Activated CD4-positive, alpha-beta T cell treated with anti-CD3 and anti-CD28 coated beads, Interleukin-2, amount 50 U/mL, for 24 hours (primary cell): ENCODE data around the gene CORO6.

Experiments used
- DNase-seq, 2 donors: peaks; one replicate each; pipeline ENCODE4 v3.0.0-alpha.2; 2020; ENCODE audit warnings: low read depth in 1 of 2, low spot score in 1 of 2

CORO6 gene

DNA sequence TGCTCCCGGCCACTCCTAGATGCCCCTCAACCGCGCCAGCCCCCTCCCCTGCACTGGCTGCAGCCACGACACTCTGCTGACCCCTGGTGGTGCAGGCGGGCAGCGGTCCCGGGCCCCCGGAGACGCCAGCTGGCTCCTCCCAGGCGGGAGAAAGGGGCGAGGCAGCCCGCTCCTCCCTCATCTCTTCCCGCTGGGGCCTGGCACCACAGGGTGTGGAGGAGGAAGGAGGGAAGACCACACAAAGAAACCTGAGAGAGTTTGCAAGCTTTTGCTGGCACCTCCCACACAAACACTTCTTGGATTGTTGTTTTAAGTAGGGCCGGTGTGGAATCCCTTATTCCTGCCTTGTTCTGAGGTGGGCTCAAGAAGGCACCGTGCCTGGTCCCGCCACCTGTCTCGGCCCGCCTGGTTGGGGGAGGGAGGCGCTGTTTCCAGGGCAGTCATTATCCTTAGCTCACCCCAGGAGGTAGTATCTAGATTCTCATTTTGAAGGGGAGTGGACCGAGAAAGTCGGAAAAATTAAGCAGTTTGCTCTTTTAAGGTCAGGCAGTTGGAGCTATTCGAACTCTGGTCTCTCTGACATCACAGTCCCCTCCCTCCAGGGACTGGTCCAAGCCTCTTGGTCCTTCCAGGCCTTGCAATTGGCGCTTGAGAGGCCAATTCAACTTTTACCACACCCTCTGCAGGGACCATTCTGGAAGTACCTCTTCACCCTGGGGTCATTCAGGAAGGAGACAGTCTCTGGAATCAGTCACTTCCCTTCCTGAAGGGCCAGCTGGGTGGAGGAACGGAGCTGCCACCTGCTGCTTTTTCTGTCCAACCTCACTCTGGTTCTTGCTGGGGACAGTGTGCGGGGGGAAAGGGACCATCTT, 30.7 kb downstream of the CORO6 start:
- DNase-seq, result peak; percentile 63 to 74

DNA sequence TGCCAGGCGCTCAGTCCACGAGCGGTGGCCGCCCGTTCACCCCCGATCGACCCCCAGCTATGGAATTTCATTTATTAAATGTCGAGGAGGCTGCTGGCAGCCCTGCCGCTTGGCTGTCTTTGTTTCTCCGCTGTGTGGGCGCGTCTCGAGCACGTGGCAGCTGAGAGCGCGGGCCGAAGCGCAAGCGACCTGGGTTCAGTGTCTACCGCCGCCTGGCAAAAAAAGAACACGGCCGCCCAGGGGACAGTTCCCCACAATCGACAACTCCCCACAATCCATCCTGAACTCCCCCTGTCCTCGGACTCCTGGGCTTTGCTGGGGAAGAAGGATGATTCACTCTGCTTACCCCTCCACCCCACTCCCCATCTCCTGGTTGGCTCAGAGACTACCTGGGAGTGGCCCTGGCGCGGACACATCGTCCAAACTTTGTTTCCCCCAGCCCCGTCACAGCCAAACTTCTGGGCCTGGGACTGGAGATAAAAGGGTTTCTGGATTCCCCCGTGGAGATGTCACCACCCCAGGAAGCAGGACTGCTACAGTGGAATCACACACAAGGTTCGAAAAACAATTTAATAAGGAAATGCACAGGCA, 31.5 kb downstream of the CORO6 start:
- no peak for DNase-seq

DNA sequence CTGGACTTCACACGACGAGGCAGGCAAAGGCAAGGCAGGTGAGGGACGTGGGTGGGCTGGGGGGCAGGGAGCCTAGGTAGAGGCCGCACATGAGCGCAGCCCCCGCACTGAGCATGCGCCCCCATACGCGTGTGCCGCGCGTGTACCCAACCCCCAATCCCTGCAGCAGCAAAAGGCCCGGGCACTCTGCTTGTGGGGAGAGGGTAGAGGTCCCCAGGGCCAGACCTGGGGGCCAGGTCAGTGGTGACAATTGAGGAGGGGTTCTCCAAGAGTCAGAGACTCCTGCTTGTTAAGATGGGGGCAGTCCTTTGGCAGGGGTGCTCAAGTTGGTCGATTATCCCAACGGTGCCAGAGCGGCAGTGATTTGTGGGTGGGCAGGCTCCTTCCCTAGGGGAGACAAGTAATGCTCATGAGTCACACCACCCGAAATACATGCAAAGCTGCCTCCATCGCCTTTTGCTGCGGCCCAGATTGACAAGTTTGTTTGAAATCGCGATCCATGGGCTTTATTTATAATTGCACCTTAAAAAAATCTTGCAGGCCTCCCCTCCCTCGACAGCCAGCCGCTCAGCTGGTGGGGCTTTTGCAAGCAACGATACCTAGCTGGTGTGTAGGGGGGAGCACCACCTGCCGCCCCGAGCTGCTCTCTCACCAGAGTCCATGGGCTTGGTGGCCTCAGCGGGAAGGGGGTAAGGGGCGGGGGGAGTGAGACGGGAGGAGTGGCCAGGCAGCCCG, 32.1 kb downstream of the CORO6 start:
- no peak for DNase-seq

DNA sequence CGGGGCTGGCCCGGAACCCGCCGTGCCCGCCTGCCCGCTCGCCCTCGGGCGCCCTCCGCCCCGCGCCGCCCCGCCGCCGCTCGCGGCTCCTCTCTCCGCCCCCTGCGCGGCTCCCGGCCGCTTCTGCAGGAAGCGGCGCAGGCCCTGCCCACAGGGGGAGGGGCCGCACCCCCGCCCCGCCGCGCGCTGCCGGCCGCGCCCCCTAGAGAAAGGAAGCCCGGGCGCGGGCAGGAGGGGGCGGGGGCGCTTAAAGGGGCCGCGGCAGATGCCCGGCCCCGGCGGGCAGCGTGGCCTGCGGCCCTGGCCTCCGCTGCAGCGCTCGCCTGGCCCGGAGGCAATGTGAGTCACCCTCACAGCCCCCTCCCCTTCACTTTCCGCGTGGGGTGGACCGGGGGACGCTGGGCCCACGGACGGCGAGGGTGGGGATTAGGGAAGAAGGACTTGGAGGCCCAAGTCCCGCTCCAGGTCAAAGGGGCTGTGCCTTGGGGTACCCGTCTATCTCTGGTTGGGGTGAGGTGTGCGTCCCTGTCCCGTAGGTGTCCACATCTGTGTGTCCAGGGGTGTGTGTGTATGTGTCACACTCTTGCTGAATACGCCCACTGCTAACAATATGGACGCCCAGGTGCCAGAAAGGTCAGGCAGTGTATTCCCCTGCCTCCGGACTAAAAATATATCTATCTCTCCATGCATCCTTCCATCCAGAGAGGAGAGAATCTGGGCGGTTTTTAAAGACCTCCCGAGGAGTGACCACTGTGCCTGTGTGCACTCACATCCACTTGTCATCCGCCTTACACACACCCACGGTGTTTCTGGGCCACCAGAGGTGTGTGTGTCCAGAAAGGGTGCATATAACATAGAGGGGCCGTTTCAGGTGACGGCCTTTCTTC, 32.9 kb downstream of the CORO6 start, which contains the start of gene GIT1:
Gene GIT1, minus strand, starts transcription at position 125 of the 887 bp plus-strand sequence. CDS start 270 bp downstream, outside the sequence.
- DNase-seq, result peak; percentile 58 to 67

DNA sequence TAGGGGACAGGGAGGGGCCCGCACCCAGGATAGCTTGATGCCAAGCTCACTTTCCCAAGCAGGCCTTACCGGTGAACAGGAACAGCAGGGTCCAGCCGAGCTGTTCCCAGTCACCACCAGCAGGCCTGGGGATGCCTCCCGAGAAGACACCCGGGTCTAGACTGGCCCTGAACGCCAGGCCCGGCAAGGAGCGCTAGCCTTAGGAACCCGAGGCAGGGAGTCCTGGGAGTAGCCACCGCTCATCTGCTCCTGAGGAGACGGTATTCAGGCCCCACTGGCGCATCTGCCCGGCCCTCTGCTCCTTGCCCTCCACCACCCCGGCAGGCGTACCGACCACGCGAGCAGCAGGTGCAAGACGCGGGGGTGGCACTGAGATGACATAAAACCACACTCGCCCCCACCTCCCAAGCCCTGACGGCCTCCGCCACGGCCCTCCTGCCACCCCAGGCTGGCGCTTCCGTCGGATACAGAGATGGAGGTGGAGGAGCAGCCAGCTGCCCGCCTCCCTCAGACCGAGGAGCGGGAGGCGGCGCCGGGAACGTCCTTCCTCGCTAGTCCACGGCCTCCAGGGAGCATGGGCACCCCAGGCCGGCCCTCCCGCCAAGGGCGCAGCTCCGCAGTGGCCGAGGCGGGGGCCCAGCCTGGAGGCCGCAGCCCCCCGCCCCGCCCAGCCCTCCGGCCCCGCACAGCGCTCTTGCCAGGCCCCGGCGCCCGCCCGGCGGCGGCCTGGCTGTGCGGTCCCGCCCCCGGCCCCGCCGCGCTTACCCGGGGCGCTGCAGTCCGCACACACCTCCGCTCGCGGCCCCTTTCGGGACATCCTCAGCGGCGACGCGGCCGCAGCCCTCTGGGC, 33.9 kb downstream of the CORO6 start:
- peak in 1 of 2 donors; percentile 37 for DNase-seq

DNA sequence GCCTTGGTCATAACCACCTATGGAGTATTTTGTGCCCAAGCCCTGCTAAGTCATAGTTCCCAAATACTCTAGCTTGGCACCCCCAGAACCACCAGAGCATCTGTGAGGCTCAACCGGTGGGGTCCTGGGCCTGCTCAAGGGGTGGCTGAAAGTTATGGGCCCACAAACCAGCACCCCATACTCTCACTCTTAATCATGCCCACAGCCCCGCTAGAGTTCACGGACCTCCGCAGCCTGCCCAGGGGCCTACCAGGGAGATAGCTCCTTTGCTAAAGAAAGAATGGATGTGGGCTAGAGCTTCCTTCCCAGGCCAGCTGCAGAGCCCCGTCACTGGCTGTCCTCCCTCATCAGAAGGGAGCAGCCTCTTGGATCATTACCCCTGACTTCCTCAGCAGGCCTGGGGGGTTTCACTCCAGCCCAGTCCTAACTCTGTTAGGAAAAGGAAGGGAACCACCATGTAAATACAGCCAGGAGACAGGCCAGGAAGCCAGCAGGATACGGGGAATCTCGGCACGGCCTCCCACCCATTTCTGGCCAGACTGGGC, 34.6 kb downstream of the CORO6 start:
- no peak for DNase-seq

DNA sequence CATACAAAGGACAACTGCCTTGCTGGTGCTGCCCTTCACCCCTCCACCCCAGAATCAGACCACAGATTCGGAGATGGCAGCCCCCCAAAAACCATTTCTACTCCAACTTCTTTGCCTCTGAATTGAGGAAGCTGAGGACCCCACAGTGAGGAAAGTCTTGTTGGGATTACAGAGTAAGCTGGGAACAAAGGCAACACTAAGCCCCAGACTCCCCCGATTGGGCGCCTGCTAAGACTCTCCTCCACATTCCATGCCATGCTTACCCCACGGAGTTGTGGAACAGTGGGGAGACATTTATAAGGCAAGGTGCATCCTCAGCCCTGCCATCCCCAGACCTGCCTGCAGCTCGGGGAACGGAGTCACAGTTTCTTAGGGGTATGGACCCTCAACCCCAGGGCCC, 35.1 kb downstream of the CORO6 start:
- DNase-seq, result no peak

DNA sequence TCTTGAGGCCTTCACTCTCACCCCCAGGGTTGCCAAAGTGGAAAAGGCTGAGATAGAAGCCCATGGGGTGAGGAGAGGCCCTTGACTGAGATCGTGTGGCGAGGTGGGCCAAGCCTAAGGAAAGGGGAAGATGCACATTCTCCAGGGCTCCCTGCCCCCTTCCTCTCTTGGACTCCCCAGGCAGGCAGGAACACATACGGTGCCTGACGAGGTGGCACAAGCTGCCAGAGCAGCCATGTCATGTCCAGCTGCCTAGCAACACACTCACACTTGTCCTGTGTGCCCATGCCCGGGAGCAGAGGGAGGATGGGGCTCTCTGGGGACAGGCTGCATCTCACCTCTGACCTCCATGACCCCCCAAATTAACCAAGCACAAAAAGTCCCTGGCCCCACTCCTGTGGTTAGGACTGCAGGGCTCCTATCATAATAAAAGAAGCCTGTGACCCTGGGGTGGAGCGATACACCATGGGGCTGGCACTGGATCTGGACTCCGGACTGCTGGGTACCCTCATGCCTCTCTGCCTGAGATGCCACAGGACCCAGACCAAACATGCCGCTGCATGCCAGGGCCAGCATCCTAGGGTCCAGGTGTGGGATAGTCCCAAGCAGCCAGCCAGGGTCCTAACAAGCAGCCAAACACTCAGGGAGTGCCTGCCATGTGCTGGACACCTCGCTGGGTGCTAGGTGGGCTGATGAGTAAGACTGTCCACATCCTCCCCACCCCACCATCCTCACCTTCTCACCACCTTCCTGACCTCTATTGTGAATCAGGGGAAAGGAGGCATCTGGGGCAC, 35.8 kb downstream of the CORO6 start:
- DNase-seq, result no peak

DNA sequence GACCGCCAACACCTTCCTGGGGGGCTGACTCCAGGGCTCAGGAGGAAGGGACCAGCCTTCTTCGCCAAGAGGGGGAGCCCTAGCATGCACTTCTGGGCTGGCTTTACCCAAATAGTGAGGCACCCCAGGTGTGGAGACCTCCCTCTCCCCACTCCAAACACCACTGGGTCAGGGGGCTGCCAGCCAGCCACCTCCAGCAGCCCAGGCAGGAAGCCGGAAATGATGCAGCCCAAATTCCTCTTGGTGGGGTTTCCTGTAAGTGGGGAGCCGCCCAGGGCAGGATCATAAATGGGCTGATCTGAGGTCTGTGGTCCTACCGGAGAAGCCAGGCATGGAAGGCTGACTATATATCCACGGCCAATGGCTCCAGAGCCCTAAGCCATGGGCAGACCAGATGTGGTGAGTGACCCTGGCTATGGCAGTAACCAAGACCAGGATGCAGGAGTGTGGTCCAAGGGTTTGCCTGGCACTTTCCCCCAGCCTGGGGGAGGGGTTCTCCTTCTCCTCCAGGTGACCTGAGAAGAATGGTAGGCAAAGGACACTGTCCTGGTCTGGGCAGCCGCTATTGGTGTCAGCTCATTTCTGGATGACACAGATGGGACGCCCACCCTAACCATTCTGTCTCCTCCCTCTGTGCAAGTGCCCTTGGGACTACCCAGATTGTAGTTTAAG, 37.5 kb downstream of the CORO6 start:
- no peak for DNase-seq

DNA sequence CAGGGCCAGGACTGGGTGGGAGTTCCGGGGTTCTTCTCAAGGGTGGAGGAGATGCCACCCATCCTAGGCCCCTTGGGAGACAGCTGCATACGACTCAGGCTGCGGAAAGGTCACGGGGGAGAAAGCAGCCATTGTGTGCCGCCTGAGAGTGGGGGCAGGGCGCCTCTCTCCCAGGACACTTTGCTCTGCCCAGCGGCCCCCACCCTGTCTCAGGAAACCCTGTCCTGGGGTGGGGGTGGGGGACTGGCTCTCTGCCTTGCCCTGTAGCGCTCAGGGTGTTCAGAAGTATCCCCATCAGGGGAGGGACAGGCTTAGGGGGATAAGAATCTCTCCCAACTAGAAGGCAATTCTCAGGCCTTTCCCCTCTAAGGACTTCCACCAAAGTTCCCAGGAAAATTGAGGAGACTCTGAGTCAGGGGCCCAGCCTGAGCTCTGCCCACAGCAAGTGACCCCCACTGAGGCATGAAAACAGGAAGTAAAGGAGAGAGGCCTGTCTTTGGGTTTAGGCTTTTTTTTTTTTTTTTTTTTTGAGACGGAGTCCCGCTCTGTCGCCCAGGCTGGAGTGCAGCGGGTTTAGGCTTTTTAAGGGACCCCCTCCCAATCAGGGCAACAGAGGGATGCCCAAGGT, 38.1 kb downstream of the CORO6 start:
- DNase-seq, result no peak

DNA sequence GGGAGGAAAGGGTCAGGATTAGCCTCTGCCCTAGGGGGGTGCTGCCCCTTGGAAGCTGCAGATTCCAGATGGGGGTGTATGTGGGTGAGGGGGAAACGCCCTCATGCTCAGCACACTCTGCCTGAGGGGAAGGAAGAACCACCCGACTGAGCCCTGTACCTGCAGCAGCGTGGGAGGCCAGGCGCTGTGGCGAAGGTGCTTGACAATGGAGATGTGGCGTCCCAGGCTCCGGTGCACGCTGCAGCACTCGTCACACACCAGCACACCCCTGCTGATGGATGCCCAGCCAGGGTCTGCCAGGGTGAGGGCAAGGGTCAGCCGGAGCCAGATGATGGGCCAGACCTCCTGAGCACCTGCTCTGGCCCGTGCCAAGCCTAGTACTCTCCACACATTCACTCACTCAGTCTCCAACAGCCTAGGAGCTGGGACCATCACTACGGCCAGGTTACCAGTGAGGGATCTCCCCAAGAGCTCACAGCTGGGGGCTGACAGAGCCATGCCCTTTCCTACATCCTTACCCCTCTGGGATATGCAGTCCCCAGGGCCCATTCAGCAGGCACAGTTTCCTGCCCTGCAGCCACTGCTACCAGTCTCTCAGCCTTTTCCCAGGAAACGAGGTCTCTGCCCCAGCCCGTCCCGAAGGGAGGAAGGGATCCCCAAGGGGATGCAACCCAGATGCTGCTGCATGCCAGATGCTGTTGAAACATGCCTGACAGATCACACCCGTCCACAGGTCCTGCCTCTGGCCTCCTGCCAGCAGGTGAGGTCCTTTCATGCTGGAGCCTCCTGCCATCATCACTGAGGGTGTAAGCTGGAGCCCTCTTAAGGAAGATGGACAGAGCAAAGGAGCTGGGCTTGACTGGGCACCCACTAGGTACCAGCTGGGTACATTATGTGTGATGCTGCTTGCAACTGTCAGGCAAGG, 39.1 kb downstream of the CORO6 start:
- DNase-seq, result no peak

DNA sequence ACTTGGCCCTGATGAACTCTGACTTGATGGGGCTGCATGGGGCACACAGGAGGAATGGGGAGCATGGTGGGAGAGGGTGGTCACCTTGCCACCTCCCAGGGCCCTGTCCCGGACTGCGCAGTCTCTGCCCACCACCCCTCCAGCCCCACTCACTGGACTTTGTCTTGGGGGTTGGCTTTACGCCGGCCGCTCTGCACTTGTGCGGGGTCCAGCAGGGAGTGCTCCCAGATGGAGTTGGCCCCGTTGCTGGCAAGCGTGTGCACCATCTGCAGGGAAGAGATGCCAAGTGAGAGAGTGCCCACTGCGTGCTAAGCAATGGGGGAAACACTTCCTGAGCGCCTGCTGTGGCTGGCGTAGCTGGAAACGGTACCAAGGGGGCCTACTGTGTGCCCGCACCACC, 39.9 kb downstream of the CORO6 start:
- no peak for DNase-seq

DNA sequence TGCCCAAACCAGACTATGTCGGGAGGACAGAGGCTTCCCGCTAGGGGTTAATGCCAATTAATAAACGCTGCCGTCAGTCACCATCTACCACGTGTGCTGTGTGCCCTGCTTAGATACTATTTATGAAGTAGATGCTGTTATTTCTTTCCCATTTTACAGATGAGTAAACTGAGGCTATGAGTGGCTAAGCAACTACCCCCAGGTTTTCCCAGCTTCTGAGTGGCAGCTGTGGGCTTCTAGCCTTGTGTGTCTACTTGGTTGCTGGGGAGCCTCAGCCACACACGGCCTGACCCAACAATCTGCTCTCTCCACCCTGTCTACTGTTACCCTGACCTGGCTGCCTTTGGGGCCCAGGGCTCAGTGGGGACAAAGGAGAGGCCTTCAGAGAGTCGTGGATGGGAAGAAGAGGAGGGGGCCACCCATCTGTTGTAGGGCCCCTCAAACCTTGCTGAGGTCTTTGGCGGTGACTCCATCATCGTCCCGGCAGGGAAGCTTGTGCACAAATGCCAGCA, 40.4 kb downstream of the CORO6 start:
- no peak for DNase-seq

DNA sequence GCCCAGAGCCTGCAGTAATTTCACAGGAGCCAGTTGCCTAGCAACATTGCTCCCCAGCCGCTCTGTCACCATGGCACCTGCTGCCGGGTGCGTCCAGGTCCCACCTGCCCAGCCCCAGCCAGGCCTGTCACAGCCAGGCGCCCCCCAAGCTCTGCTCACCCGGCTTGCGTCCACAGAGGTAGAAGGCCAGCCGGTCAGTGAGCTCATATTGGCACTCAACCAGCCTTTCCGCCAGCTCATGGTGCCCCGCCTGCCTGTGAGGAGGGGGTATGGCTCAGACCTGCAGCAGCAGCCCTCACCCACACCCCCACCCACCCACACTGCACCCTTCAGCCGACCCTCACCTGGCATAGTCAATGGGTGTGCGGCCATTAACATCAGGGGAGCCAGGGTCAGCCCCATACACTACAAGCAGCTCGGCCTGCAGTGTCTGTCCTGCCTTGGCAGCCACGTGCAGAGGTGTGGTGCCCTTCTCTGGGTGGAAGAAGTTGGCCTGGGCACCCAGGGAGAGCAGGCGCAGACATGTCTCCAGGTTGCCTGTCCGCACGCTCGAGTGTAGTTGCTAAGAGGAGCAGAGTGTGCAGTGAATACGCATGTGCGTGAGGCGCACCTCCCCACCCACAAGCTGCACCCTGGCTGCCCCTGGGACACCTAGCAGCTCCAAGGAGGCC, 41.0 kb downstream of the CORO6 start:
- no peak for DNase-seq

DNA sequence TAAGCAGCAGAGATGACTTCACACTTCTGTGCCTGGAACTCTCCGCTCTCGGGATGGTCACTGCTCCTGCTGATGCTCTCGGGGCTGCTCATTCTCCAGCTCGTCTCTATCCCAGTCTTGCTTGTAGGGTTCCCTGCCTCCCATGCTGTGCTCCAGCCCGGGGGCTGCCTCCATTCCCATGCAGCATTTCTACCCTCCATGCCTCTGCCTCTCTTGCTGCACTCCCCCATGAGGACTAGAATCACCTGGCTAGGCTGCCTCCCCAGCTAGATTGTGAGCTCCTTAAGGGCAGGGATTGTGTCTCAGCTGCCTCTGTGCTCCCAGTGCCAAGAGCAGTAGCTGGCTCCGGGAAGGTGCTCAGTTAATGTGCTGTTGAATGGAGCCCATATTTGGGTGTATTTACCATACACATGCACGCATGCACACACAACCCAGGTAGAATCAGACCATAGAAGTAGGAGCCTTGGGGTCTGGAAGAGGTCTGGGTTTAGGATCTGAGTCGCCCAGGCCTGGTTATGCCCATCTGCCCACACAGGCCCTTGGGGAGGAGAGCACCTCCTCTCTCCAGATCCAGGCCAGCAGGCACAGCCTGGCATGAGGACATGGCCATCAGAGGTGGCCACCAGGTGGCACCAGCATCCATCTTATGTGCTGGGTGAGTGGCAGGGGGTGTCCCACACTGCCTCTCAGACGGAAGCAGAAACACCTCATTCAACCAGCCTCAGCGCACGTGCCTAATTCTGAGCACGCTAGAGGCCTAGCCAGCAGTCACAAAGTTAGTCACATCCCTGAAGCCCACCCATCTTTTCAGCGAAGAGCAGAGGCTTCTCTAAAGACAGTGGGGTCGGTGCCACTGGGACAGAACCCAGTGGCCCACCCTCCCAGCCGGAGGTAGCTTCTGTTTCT, 42.6 kb downstream of the CORO6 start:
- DNase-seq, result peak; percentile 78 to 88
